HFFc6 (cell line): ENCODE measurements around the gene HMGA1. TPM values are rescaled to one million over a fixed set of nuclear protein-coding genes. Genes with fewer than 3 reads are reported as not detected.
A peak's percentile ranks its signal among the peaks of the same experiment; 100 is the strongest.

Source experiments
- DNase-seq: peaks from one replicate; pipeline ENCODE4 v3.0.0-alpha.2; 2018
- H3K27ac Mint-ChIP-seq: 2 replicates; pipeline ENCODE4 v1.8.0; 2020; ENCODE audit warnings: mild to moderate bottlenecking, mixed read lengths
- H3K27me3 Mint-ChIP-seq: 2 replicates; pipeline ENCODE4 v1.8.0; 2021; ENCODE audit warnings: mild to moderate bottlenecking, moderate library complexity, mixed read lengths; ENCODE audit not compliant: insufficient read depth
- H3K36me3 Mint-ChIP-seq: 2 replicates; pipeline ENCODE4 v1.8.0; 2021; ENCODE audit warnings: low read depth, mixed read lengths
- H3K4me1 Mint-ChIP-seq: 2 replicates; pipeline ENCODE4 v1.8.0; 2020; ENCODE audit warnings: low read depth, mixed read lengths
- H3K4me3 Mint-ChIP-seq: 2 replicates; pipeline ENCODE4 v1.8.0; 2020; ENCODE audit warnings: mild to moderate bottlenecking, moderate library complexity, mixed read lengths
- H3K9me3 Mint-ChIP-seq: 2 replicates; pipeline ENCODE4 v1.8.0; 2020; ENCODE audit warnings: mild to moderate bottlenecking, mixed read lengths
- CTCF ChIP-seq: fragments of 200-600 bp; sonication (generic); IDR thresholded peaks from 2 replicates; pipeline ENCODE4 v1.5.0; 2021; ENCODE audit warnings: antibody characterized with exemption, mild to moderate bottlenecking
- total RNA-seq, 6 experiments: library from RNA; stranded (reverse); fragmentation: NEBNext Ultra II Directional; extraction: Animal tissue kit (Norgen Biotek cat#: 25700); gene quantifications; 2 replicates in 1 of 6; 3 replicates in 5 of 6; pipeline ENCODE4 v1.2.3, GENCODE V29; 2021

HMGA1 gene
- total RNA-seq, 6 experiments from 2014 or later = 687 to 1,047 (median 1,018) TPM

GRCh38 chr6:34225551-34225950, 11.1 kb upstream of the HMGA1 start:
- no peak for TF ChIP-seq CTCF
- no peak for DNase-seq
- Mint-ChIP-seq H3K4me1 (peaks cover 28% of the 10 kb centered on the region), H3K27me3 (no peaks in the 10 kb centered on the region; the same call in 1 of the 2 replicates), H3K27ac (no peak overlapping the region), H3K36me3 (no peaks in the 10 kb centered on the region), H3K4me3 (no peak overlapping the region), H3K9me3 (no peaks in the 10 kb centered on the region)

- H3K36me3 Mint-ChIP-seq = no peaks in the 10 kb centered on the region
- no peaks in the 10 kb centered on the region; the same call in 1 of the 2 replicates for H3K27me3 Mint-ChIP-seq
- DNase-seq = no peak
- H3K4me1 Mint-ChIP-seq = peaks cover 33% of the 10 kb centered on the region
- no peak overlapping the region for H3K4me3 Mint-ChIP-seq
- TF ChIP-seq CTCF = no peak
- no peaks in the 10 kb centered on the region for H3K9me3 Mint-ChIP-seq
- H3K27ac Mint-ChIP-seq = no peak overlapping the region
These were observed 10.6 kb upstream of the HMGA1 start for GRCh38 chr6:34226066-34226465.

- Mint-ChIP-seq H3K27me3 (no peaks in the 10 kb centered on the region; the same call in 1 of the 2 replicates), H3K4me3 (no peak overlapping the region), H3K4me1 (peaks cover 33% of the 10 kb centered on the region), H3K27ac (no peak overlapping the region), H3K36me3 (no peaks in the 10 kb centered on the region), H3K9me3 (no peaks in the 10 kb centered on the region)
- DNase-seq = no peak
- peak; percentile 15; the same call in 1 of the 2 replicates for TF ChIP-seq CTCF
These were observed 9.7 kb upstream of the HMGA1 start for GRCh38 chr6:34226731-34227586.

GRCh38 chr6:34227761-34228421, 8.8 kb upstream of the HMGA1 start:
- H3K27me3 Mint-ChIP-seq = no peaks in the 10 kb centered on the region; the same call in 1 of the 2 replicates
- DNase-seq = no peak
- peaks cover 31% of the 10 kb centered on the region for H3K4me1 Mint-ChIP-seq
- H3K27ac Mint-ChIP-seq = no peak overlapping the region
- no peaks in the 10 kb centered on the region for H3K9me3 Mint-ChIP-seq
- TF ChIP-seq CTCF = no peak
- no peak overlapping the region for H3K4me3 Mint-ChIP-seq
- no peaks in the 10 kb centered on the region for H3K36me3 Mint-ChIP-seq

GRCh38 chr6:34229877-34230276, 6.8 kb upstream of the HMGA1 start:
- Mint-ChIP-seq H3K36me3 (no peaks in the 10 kb centered on the region), H3K27ac (no peak overlapping the region), H3K27me3 (peaks cover 2% of the 10 kb centered on the region; the same call in 1 of the 2 replicates), H3K4me3 (no peak overlapping the region), H3K4me1 (peaks cover 20% of the 10 kb centered on the region), H3K9me3 (no peaks in the 10 kb centered on the region)
- DNase-seq = no peak
- TF ChIP-seq CTCF = no peak
